Frontal cortex (tissue), 4 donors: ENCODE data around the gene EIPR1. TPM values are rescaled to one million over a fixed set of nuclear protein-coding genes. Genes with fewer than 3 reads are reported as not detected.
"Not testable (repeated sequence)": the region's sequence is repeated elsewhere in the genome, so short reads cannot be mapped to it uniquely, and the experiment has no call there.

ENCODE experiments used
- DNase-seq, 2 donors: peaks; one replicate each; pipeline ENCODE4 v3.0.0; 2012; ENCODE audit warnings: low spot score in 2 of 2
- FAIRE-seq: peaks from 2 replicates; lab custom pipeline; 2012; peaks lifted over from hg19 to GRCh38; lab: Jason Lieb, UNC
- total RNA-seq: library from RNA; depleted of rRNA; stranded (reverse); fragments of >200 nt; gene quantifications from one replicate; pipeline ENCODE4 v1.2.3, GENCODE V29; 2014
- donor health status: control.
- donor health status: control.
- donor health status: control.

Gene EIPR1
- total RNA-seq, 1 donor from 2014 or later: 40.8 TPM

DNA sequence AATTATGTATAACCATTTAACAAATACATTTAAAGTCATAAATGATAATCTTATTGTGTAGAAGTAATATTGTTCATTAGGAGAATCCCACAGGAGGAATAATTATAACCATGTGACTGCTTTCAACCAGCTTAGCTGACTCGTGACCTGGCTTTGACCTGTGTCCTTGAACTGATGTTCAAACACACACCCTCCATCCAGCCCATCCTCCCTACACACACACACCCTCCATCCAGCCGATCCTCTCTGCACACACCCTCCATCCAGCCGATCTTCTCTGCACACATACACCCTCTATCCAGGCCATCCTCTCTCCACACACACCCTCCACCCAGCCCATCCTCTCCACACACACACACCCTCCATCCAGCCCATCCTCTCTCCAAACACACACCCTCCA is 83.5 kb downstream of the EIPR1 start:
- FAIRE-seq (no peak), DNase-seq (no peak)

DNA sequence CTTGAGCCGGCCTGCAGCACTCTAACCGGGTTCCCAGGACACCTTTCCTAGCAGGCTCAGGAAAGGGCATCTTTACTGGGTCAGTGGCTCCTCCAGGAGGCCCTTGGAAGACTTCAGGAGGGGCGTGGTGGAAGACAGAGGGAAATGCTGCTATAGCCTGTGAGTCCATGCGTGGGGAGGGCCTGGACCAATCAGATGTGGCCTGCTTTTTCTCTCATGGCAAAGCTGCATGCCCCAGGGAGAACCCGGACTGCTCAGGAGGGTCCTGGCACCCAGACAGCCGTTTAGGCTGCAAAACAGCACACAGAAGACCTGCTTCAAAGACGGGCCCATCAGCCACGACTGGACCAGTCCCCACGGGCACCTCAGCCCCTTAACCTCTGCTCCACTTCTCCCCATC is 84.4 kb downstream of the EIPR1 start:
- no peak for DNase-seq
- FAIRE-seq: no peak

DNA sequence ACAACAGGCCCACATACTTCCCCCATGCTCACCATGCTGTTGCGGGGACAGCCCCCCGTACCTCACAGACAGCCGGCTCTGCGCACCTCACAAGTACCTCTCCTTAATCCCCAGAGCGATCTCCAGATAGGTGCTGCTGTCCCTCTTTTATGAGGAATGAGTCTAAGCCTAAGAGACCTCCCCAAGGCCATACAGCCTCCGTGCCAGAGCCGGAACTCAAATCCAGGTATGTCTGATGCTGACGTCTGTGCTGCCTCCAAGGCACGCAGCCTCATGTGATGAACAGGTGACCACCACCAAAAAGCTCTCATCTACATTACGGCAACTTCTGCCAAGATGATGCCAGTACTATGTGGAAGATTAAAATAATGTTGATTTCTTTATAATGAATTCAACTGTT is 85.2 kb downstream of the EIPR1 start:
- FAIRE-seq (no peak), DNase-seq (no peak)

DNA sequence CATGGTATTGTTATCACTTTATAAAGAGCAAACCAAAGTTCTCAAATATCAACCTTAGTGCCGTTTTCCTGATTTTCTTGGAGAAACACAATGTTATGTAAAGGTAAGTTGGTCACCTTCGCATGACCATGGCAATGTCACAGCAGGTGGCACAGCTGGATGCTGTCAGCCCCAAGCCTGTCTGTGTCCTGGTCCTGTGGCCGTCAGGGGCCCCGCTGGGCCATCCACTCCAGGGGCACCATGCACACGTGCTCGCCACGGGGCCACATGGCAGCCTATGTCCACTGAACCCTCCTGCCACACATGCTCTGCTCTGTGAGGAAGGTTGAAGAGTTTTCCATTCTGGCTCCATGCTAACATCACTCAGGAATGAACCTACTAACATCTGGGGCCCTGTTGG is 85.9 kb downstream of the EIPR1 start:
- FAIRE-seq (no peak), DNase-seq (no peak)

DNA sequence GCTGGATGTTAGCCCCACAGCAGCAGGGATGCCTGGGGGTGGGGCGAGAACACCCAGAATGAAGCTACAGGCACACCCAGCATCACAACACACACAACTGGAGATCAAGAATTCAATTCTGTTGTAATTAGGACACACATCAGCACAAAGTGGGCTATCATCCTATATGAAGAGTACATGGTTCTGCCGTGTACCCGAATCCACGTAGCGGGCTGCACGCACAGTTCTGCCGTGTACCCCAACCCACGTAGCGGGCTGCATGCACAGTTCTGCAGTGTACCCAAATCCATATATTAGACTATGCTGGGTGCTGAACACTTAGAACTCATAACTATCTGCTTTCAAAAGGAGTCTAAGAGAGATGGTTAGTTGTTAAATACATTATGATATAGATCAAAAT is 86.5 kb downstream of the EIPR1 start:
- DNase-seq (no peak), FAIRE-seq (no peak)

DNA sequence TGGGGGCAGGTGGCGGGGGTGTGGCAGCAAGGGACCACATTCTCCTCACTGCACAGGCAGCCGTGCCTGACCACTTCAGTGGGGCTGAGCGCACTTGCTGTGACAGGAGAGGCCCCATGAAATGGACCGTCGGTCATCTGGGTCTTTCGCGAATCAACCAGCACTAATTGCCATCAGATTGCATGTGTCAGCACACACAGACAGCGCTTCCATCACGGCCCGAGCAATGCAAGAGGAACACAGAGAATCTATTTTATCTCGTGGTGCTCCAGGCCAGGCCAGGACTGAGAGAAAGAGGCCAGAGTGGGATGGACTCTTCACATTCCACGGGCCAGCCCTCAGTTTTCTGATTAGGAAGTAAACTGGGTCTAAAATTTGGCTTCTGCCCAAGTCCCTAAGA is 87.0 kb downstream of the EIPR1 start:
- FAIRE-seq: no peak
- no peak for DNase-seq

DNA sequence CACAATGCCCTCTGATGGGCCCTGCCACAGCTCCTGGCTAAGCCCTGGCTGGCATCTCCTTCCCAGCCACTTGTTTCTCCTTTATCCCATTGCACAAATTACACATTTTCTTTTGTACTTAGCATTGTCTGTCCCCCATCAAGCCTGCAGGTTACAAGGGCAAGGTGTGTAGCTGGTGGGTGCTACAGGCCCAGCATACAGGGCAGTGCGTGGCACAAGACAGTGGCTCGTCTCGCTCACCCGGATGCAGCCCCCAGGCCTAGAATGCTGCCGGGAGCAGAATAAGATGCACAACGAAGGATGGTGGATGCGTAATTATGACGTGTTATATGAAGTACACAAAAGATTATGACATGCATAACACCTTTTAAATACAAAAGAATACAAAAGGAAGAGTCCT is 87.6 kb downstream of the EIPR1 start:
- DNase-seq (no peak), FAIRE-seq (no peak)

DNA sequence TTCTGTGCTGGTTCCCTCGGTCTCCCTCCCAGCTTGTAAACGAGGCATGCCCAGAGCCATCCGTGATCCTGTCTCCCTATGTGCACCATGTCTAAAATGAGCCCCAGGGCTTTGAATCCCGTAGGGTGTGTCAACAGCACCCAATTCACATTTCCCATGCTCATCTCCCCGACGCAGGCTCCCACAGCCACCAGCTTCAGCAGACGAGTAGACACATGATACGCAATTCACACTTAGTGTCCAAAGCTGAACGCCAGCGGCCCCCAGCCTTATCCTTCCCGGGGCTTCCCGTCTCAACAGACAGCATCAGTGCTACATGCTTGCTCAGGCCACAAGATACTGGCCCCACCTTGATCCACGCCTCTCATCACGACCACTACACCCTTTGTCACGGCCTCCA is 88.1 kb downstream of the EIPR1 start:
- FAIRE-seq: no peak
- DNase-seq: no peak

DNA sequence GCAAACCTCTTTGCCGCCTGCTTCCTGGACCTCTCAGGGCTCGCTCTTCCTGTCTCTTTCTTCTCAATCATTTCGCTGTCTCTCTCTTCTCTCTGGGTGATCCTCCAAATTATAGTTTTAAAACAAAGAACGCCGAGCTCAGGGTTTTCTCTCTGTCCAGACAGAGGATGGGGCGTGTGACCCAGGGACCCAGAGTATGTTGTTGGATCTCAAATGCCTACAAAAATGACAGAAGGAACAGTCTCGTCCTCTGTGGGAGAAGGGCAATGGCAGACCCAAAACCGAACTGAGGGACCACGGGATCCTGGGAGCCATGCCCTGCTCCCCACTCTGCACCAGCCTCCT is 88.5 kb downstream of the EIPR1 start:
- DNase-seq: no peak
- FAIRE-seq: no peak

DNA sequence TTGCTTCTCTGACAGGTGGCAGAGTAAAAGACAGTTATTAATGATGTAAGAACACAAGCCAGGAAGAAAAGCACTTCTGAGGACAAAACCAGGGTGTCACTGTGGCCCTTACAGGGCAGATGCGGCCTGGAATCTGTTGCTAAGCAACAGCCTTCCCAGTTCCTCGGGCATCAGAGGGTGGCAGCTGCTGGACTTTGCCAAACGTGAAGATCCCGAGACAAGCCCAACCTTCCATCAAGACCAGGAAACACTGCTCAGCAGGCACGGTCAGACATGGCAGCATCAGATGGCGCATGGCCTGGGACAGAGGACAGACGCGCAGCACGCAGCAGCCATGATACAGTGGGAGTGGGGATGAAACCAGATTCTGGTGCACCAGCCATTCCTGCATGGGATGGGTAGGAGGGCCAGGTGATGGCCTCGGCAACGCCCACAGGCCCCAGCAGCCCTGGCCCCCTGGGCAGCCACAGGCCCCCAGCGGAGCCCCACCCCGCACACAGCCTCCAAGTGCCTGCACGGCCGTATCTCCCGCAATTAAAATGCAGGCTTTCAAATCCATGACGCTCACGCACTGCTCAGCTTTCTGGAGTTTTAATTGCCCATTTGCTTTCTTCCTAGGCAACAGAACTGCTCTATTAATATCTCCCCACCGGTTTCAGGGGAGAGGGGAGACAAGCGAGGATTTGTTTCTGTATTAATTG is 89.0 kb downstream of the EIPR1 start:
- DNase-seq (no peak), FAIRE-seq (no peak)

DNA sequence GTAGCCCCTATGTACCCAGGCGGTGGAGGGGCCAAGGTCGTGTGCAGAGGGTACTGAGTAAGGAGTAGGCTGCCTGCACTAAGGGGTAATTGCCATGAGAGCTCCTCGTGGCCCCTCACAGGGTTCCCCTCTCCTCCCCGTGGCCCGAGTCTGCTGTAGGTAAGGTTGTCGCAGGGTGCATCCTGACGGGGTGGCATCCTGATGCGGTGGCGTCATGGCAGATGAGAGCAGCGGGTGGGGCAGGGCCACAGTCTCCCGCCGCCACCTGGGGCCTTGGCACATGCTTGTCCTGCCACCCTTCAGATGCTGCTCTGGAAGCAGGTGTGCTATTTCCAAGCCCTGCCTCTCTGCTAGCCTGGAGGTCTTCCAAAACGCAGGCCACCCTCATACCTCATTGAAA is 89.7 kb downstream of the EIPR1 start:
- DNase-seq (no peak), FAIRE-seq (no peak)

DNA sequence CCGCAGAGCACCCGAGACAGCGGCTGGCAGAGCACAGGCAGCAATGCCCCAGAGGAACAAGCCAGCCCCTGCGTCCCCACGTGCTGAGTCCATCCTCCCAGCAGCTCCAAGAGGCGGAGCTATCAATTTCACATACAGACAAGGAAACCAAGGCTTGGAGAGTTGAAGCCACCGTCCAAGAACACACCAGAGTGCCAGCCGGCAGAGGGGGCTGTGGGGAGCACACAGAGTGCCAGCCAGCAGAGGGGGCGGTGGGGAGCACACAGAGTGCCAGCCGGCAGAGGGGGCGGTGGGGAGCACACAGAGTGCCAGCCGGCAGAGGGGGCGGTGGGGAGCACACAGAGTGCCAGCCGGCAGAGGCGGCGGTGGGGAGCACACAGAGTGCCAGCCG is 91.0 kb downstream of the EIPR1 start:
- DNase-seq, FAIRE-seq: not testable (repeated sequence)

DNA sequence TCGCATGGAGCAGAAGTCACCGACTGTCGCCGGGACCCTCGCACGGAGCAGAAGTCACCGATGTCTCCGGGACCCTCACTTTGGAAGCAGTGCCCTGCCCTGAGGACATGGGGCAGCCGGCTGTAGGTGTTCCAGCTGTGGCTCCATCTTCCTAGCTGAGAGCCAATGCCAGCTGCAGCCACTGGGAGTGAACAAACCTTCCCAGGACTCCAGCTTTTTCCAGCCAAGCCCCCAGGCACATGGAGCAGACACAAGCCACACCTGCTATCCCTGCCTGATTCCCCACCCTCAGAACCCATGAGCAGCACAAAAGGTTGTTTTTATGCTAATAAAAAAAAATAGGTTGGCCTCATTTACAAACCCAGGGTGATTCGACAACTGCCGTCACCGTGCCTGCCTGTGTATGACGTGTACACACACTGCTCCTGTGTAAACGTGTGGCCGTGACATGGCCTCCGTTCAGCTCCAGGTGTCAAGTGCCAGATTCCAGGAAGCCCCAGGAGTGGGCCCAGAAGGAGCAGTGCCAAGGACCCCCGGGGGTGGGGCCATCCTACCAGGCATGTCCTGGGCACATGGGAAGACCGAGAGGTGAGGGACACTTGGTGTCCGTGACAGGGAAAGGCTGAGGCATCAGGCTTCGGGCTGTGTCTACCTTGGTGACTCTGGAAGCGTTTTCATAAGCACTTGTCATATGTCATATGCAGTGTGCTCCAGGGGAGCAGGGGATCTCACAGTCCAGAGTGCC is 91.5 kb downstream of the EIPR1 start:
- DNase-seq: no peak
- no peak for FAIRE-seq

DNA sequence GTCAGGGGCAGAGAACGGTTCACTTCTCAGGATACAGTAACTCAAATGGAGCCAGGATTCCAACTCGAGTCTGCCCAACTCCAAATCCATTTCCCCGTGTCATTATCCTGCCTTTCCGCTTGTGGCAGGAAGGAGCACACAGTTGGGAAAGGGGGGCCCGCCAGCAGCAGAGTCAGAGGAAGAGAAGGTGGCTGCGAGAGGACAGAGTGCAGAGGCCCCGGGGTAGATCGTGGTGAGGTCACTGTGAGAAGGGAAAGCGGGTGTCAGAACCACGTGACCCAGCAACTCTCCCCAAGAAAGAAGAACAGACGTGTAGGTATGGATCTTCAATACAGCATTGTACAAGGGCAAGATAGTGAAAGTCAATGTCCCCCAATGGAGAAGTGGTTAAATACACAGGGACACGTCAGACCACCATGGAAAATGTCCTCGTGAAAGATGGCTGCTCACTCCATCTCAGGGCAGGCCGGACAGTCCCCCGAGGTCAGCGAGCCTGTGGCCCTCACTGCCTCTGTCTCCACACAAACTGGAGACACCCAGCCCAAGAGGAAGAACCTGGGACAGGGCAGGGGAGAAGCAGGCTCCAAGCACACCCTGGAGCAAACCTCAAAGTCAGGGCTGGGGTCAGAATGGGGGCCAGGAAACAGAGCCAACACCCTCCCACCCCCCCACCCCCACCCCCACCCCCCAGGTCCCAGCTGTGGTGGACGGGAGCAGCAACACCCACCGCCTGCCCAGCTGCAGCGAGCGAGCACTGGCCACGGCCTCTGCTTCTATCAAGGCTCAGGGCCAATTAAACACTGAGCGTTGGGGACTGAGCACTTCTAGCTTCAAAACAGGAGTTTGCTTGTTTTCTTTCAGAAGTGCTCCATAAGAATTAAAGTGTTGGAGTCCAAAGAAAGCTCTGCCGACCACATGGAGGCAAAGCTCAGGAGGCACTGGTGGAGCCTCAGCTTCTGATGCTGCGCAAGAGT is 92.7 kb downstream of the EIPR1 start:
- FAIRE-seq (no peak), DNase-seq (no peak)

DNA sequence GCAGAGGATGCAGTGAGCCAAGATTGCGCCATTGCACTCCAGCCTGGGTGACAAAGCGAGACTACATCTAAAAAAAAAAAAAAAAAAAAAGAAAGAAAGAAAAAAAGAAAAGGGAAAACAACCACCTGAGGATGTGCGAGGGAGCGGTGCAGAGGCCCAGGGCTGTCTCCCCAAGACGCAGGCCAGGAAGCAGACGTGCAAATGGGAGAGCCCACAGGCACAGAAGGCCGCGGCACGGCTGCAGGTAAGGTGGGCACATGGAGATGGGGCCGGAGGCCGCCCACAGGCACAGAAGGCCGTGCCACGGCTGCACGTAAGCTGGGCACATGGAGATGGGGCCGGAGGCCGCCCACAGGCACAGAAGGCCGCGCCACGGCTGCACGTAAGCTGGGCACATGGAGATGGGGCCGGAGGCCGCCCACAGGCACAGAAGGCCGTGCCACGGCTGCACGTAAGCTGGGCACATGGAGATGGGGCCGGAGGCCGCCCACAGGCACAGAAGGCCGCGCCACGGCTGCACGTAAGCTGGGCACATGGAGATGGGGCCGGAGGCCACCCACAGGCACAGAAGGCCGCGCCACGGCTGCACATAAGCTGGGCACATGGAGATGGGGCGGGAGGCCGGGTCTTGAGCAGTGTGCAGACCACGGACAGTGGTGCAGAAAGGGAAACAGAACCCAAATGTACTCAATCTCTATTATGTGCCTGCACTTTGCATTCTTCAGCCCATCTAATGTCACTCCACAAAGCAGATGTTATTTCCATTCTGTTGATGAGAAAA is 93.6 kb downstream of the EIPR1 start:
- DNase-seq, FAIRE-seq: not testable (repeated sequence)

DNA sequence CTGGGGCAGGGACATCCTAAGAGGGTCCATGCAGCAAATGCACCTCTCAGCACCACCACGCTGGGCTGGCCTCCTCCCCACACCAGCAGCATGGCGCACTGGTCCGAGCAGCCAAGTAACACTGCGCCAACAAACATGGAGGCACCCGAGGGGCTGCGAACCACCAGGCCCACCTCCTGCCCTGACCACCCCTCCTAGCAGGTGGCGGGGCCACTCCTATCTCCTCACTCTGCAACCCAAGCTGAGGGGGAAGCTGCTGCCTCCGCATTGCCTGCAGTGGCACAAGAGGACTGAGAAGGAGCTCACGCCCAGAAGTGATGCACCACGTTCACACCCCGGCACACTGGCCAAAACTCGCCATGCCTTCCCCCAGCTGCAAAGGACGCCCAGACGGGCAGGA is 94.4 kb downstream of the EIPR1 start:
- FAIRE-seq: no peak

DNA sequence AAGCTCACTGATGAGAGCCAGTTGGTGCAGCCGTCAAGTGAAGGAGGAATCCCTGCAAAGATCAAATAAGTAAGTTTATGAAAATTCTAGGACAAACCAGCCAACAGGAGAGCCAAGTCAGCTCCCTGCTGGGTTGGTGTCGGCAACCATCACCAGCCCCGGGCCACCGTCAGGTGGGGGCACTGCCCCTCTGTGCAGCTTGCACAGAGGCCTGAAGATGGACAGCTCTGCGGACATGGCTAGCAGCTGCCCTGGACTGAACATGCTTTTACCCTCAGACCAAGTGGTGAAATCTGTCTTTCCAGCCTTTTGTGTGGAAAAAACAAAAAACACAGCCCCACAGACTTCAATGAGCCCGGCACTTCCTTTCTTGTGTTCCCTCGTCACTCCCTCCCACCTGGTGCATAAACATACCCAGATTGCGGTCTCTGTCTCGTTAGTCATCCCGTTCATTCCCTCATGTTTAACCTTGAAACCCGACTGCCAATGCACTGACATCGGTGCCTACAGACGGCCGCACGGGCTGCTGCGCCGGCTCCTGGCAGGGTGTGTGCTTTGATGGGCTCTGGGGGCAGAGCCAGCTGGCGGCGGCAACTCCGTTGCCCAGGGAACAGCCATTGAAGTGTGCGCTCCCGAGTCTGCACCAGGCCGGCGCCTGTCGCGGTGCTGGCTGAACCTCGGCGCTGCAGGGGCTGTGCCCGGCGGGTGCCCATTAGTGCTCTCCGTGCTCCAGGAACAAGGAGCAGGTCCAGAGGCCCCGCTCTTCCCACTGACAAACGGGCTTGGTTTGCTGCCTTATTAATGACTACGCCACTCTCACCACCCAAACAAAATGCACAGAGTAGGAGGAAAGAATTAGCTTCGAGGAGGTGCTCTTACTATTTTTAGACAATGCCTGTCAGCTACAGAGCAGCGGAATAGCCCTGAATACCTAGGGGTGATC is 95.3 kb downstream of the EIPR1 start:
- DNase-seq: peak; percentile 72 to 77
- FAIRE-seq: no peak

More for the DNA sequence above, 94.4 kb downstream of the EIPR1 start:
- no peak for DNase-seq

DNA sequence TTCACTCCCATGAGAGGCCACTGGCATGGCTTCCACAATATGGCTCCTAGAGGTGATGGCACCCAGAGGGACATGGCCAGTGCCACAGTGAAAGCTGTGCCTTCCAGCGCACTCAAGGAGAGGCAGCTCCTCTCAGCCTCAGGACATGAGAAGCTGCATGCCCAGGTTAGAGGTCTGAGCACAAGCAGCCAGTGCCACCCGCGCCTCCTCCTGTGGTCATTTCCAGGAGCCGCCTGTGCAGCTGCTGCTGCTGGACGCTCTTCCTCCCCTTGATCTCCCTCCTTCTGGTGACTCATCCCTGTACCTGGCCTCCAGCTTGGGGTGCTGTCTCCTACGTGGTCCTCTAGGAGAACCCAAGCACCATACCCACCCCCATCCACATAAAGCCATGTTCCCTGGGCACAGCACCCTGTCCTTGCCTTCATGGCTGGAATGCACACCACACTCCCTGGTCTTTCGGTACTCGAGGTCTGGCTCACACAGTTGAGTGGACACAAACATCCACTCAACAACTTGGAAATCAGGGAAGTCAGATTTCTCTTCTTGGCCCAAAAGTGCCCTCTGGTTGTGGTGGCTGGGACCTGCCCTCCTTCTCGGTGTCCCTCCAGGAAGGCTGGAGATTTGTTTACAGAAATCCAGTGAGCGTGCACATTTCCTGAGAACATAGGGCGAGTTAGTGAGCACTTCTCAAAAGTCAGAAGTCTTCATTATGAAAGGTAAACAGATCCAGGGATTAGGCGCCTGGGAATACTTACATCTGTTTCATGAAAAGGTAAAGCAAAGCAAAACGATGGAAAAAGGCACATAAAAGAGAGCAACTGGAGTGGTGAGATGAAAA is 96.7 kb downstream of the EIPR1 start:
- FAIRE-seq: no peak
- no peak for DNase-seq
